ENCODE measurements around the gene KHK. TPM values are rescaled to one million over a fixed set of nuclear protein-coding genes. Genes with fewer than 3 reads are reported as not detected.

Gene KHK
- polyA plus RNA-seq, 1 donor (not counting 4 experiments of a cell fraction or from before 2014, with no cell fraction given): 0.21 TPM

DNA sequence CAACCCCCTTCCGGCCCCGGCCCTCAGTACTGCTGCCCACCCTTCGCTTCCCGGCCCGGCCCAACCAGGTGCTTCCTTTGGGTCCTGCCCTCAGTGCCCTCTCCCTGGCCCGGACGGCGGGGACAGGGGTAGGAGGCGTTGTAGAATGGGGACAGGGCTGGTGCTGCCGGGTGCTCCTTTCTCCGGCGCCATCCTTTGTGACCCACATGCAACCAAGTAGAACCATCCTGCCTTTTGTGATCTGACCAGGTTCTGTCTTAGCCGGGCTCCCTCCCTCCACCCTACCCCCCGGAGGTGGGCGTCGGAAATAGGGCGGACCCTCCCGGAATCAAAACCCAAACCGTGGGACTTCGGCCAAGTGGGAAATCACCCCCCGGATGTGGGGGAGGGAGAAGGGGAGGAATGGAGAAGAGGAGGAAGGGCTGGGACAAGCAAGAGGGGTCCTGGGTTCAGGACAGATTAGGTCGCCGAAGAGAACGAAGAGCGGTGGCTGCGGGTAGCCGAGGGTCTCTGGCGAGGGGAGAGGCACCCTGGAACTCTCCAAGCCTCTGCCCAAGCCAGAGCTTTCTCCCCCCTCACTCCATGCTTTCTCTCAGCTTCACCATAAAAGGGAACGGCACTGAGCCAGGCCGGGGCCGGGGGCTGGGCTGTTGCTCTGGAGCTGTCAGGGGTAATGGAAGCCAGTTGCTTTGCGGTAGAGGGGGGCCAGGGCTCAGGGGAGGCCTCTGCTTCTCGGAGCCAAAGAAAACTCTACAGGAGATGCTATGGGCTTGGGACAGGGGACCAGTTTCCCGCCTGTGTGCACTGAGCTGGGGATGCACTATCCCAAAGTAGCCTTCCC, 14.4 kb upstream of the KHK start:
- Histone ChIP-seq H3K4me3 (ENCODE audit: control insufficient read depth in 2 of 3, extremely low read depth in 1 of 3, insufficient read depth in 2 of 3, low read depth in 1 of 3, low read length in 3 of 3) (peak overlapping the region; percentile 76 to 97 (median 95)), H3K79me2 (ENCODE audit: control insufficient read depth, insufficient read depth, low read length) (peaks cover 34% of the 10 kb centered on the region), H3K9me1 (ENCODE audit: control insufficient read depth, extremely low read depth, insufficient read depth, low read length) (no peaks in the 10 kb centered on the region), H3K27me3 (ENCODE audit: control insufficient read depth, extremely low read depth, insufficient read depth, low read length) (no peaks in the 10 kb centered on the region), H3K4me2 (ENCODE audit: control insufficient read depth, extremely low read depth, insufficient read depth, low read depth, low read length) (peak overlapping the region; percentile 72), H3K36me3 (ENCODE audit: control insufficient read depth in 2 of 2, extremely low read depth in 1 of 2, insufficient read depth in 2 of 2, low read length in 2 of 2) (peaks cover 11 to 27% of the 10 kb centered on the region in 2 experiments), H2AFZ (ENCODE audit: control insufficient read depth, low read length) (peak overlapping the region; percentile 66), H3K27ac (ENCODE audit: control insufficient read depth, insufficient read depth, low read length) (no peak overlapping the region), H3K4me1 (ENCODE audit: control insufficient read depth, extremely low read depth, insufficient read depth, low read length) (peaks cover 17% of the 10 kb centered on the region), H3K9me3 (ENCODE audit: control insufficient read depth, low read depth, low read length) (no peaks in the 10 kb centered on the region), H4K20me1 (ENCODE audit: control insufficient read depth, extremely low read depth, insufficient read depth, low read length) (no peaks in the 10 kb centered on the region), H3K9ac (ENCODE audit: control insufficient read depth, extremely low read depth, insufficient read depth, low read length) (peak overlapping the region; percentile 64)
- no peak for FAIRE-seq
- dilution Hi-C loops (cut with MboI; ENCODE audit: extremely low pct_ligation_motif_present, low sequenced_read_pairs): no loop called here
- no peak for DNase-seq (ENCODE audit: low read depth, low spot score)
- TF ChIP-seq EZH2 (IDR thresholded peaks at IDR 0.05; ENCODE audit: low read length): no peak
- no peak for TF ChIP-seq CTCF (optimal IDR thresholded peaks at IDR 0.05 in 1 of 3, IDR thresholded peaks at IDR 0.05 in 1 of 3, conservative IDR thresholded peaks at IDR 0.05 in 1 of 3; ENCODE audit: extremely low read depth in 1 of 3, insufficient read depth in 2 of 3, low read length in 3 of 3)

DNA sequence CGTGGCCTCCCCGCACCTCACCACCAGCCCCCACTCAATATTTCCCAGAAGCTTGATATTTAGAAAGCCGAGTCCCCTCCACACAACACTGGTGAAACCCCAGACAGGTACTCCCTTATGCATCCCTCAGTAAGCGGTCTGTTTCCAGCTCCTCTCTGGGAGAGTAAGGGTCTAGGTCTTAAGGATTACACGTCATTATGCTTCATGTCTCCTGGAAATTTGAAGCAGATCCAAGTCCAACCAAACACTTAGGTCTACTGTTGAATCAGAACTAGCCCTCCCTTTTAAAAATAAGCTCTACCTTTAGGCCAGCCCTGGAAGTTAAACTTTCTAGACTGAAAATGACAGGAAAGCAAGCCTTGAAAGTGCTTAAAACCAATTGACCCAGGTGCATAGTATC, 13.7 kb upstream of the KHK start:
- Histone ChIP-seq H3K9me1 (ENCODE audit: control insufficient read depth, extremely low read depth, insufficient read depth, low read length) (no peaks in the 10 kb centered on the region), H3K79me2 (ENCODE audit: control insufficient read depth, insufficient read depth, low read length) (peaks cover 34% of the 10 kb centered on the region), H3K27ac (ENCODE audit: control insufficient read depth, insufficient read depth, low read length) (no peak overlapping the region), H3K27me3 (ENCODE audit: control insufficient read depth, extremely low read depth, insufficient read depth, low read length) (no peaks in the 10 kb centered on the region), H3K4me2 (ENCODE audit: control insufficient read depth, extremely low read depth, insufficient read depth, low read depth, low read length) (no peak overlapping the region), H3K9me3 (ENCODE audit: control insufficient read depth, low read depth, low read length) (no peaks in the 10 kb centered on the region), H3K36me3 (ENCODE audit: control insufficient read depth in 2 of 2, extremely low read depth in 1 of 2, insufficient read depth in 2 of 2, low read length in 2 of 2) (peaks cover 8 to 21% of the 10 kb centered on the region in 2 experiments), H2AFZ (ENCODE audit: control insufficient read depth, low read length) (no peak overlapping the region), H3K4me3 (ENCODE audit: control insufficient read depth in 2 of 3, extremely low read depth in 1 of 3, insufficient read depth in 2 of 3, low read depth in 1 of 3, low read length in 3 of 3) (no peak overlapping the region), H3K4me1 (ENCODE audit: control insufficient read depth, extremely low read depth, insufficient read depth, low read length) (peaks cover 23% of the 10 kb centered on the region), H4K20me1 (ENCODE audit: control insufficient read depth, extremely low read depth, insufficient read depth, low read length) (no peaks in the 10 kb centered on the region), H3K9ac (ENCODE audit: control insufficient read depth, extremely low read depth, insufficient read depth, low read length) (no peak overlapping the region)
- FAIRE-seq (no peak), DNase-seq (ENCODE audit: low read depth, low spot score) (no peak)
- dilution Hi-C loops (cut with MboI; ENCODE audit: extremely low pct_ligation_motif_present, low sequenced_read_pairs): no loop called here
- TF ChIP-seq CTCF (optimal IDR thresholded peaks at IDR 0.05 in 1 of 3, IDR thresholded peaks at IDR 0.05 in 1 of 3, conservative IDR thresholded peaks at IDR 0.05 in 1 of 3; ENCODE audit: extremely low read depth in 1 of 3, insufficient read depth in 2 of 3, low read length in 3 of 3): no peak
- no peak for TF ChIP-seq EZH2 (IDR thresholded peaks at IDR 0.05; ENCODE audit: low read length)

Measured in keratinocyte (primary cell).